IPS-20b (cell line): Measurements from ENCODE around the gene IGF2BP3.
"Not testable (repeated sequence)": the region's sequence is repeated elsewhere in the genome, so short reads cannot be mapped to it uniquely, and the experiment has no call there.

Experiments used
- H3K27ac ChIP-seq: one replicate; pipeline ENCODE4 v1.5.1; 2013; ENCODE audit warnings: low read length
- H3K27me3 ChIP-seq: 2 replicates; pipeline ENCODE4 v1.6.1; 2013; ENCODE audit warnings: mild to moderate bottlenecking, low read length, inconsistent platforms; ENCODE audit not compliant: insufficient read depth
- H3K36me3 ChIP-seq: 2 replicates; pipeline ENCODE4 v1.6.1; 2013; ENCODE audit warnings: low read depth, mild to moderate bottlenecking, inconsistent platforms, low read length, moderate library complexity; ENCODE audit not compliant: insufficient read depth
- H3K4me1 ChIP-seq: 2 replicates; pipeline ENCODE4 v1.6.1; 2013; ENCODE audit warnings: mild to moderate bottlenecking, control low read depth, inconsistent platforms, low read length, moderate library complexity; ENCODE audit not compliant: insufficient read depth
- H3K4me3 ChIP-seq: 2 replicates; pipeline ENCODE4 v1.5.1; 2013; ENCODE audit warnings: mild to moderate bottlenecking, low read length, inconsistent platforms
- H3K9ac ChIP-seq: 2 replicates; pipeline ENCODE4 v1.6.1; 2013; ENCODE audit warnings: low read depth, mild to moderate bottlenecking, inconsistent platforms, low read length, moderate library complexity
- H3K9me3 ChIP-seq: 2 replicates; pipeline ENCODE4 v1.6.1; 2013; ENCODE audit warnings: mild to moderate bottlenecking, low read depth, low read length, inconsistent platforms; ENCODE audit not compliant: insufficient read depth

Gene IGF2BP3

DNA sequence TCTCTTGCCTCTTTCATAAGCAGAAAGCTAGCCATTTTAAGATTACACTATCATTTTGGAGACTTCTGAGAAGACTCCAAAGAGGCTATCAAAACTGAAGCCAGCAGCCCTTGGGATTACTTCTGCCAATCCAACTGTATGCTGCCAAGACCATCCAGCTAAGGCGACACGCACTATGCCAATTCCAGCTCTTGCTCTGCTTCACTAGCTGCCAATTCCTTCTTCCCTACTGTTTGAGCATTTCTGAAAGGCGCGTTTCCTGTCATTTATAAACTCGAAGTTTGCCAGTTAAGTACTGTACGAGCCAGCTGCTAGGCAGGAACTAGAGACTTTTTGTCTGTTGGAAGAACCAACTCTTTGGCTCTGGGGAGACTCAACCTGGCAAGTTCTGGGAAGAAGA, 134.7 kb downstream of the IGF2BP3 start:
- H3K4me1 ChIP-seq, result no peaks in the 10 kb centered on the region
- no peaks in the 10 kb centered on the region for H3K27me3 ChIP-seq
- no peak overlapping the region for H3K4me3 ChIP-seq
- no peaks in the 10 kb centered on the region for H3K9me3 ChIP-seq
- H3K9ac ChIP-seq, result no peak overlapping the region
- H3K27ac ChIP-seq, result no peak overlapping the region
- H3K36me3 ChIP-seq, result peaks cover 98% of the 10 kb centered on the region

DNA sequence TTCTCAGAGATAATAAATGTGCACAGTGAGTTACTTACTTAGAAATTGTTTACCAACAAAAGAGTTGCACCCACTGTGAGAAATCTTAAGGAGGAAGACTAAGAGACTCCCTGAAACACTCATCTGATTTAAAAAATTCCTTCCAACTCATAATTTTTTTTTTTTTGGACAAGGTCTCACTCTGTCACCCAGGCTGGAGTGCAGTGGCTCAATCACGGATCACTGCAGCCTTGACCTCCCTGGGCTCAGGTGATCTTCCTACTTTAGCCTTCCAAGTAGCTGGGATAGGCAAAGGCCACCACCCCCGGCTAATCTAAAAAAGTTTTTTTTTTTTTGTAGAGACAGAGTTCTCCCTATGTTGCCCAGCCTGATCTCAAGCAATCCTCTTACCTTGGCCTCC, 135.2 kb downstream of the IGF2BP3 start:
- Histone ChIP-seq H3K4me1 (no peaks in the 10 kb centered on the region), H3K9me3 (no peaks in the 10 kb centered on the region), H3K27ac (no peak overlapping the region), H3K9ac (no peak overlapping the region), H3K4me3 (no peak overlapping the region), H3K27me3 (no peaks in the 10 kb centered on the region), H3K36me3 (peaks cover 97% of the 10 kb centered on the region)

DNA sequence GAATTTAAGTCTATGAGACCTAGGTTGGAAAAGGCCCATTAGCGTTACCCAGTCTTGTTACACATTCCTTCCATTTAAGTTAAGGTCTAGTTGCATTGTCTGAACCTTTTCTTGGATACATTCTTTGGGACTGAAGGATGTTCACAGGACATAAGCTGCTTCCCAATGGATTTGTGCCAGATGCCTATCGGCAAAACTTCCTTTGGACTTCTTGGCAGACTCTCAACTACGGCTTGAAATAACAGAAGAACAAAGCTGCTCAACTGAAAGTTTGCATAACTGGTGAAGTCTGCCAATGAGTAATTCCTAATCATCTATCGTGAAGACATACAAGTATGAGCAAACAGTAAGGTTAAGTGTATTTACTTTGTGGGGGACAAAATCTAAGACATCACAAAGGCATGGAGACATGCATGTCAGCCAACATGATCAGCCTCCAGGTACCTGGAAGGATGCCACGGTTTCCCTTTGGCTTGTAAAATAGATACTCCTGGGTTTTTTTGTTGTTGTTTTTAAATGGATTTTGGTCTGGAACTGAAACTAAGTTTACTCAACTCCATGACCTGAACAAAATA, 135.7 kb downstream of the IGF2BP3 start:
- H3K9me3 ChIP-seq, result no peaks in the 10 kb centered on the region
- H3K9ac ChIP-seq, result no peak overlapping the region
- no peak overlapping the region for H3K27ac ChIP-seq
- H3K4me1 ChIP-seq, result no peaks in the 10 kb centered on the region
- H3K36me3 ChIP-seq, result peaks cover 97% of the 10 kb centered on the region
- no peak overlapping the region for H3K4me3 ChIP-seq
- H3K27me3 ChIP-seq, result no peaks in the 10 kb centered on the region

DNA sequence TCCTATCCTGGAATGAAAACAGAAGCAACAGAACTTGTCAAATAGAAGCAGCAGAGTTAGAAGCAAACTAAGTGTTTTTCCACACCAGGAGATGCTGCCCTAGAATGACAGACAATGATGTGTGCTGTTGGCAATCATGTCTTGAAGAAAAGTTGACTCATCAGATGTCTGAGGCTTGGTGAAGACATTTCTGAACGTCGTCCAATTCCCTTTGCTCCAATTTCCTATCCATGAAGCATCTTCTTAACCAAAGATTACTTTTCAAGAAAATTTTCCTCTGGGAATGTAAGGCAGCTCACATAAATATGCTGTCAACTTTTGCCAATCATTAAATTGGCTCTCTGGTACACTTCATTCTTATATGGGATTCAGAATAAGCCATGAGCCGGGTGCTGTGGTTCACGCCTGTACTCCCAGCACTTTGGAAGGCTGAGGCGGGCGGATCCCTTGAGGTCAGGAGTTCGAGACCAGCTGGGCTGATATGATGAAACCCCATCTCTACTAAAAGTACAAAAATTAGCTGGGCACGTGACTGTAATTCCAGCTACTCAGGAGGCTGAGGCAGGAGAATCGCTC, 136.5 kb downstream of the IGF2BP3 start:
- peaks cover 97% of the 10 kb centered on the region for H3K36me3 ChIP-seq
- no peaks in the 10 kb centered on the region for H3K4me1 ChIP-seq
- no peak overlapping the region for H3K4me3 ChIP-seq
- H3K27ac ChIP-seq, result no peak overlapping the region
- H3K27me3 ChIP-seq, result no peaks in the 10 kb centered on the region
- H3K9ac ChIP-seq, result no peak overlapping the region
- no peaks in the 10 kb centered on the region for H3K9me3 ChIP-seq

DNA sequence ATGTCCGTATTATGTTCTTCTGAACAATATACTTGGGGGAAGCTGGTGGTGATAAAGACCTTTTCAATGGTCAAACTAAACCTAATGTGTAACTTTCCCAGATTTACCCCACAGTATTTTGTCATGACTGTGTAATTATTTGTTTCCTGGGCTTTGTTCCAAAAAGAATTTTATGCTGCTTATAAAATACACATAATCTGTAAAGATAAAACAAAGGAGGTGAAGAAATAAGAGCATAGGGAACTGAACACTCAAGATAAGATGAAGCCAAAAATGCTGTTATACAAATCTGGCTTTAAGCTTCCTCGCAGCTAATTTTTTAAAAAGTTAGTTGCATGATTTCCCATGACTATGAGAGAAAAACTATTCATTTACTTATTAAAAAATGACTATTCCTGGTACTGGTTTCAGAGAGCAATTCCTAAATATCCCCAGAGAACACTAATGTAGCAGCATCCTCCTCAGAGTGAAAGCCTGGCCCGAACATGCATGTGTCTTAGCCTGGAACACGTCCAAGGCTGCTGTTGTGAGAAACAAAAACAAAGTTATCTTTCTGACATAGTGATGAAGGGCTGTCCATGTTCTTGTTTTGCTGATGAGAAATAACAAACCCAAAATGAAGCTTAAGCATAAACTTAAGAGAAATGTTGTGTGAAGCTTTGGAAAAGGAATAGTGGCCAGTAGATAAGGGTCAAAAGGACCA, 137.2 kb downstream of the IGF2BP3 start:
- Histone ChIP-seq H3K4me1 (no peaks in the 10 kb centered on the region), H3K9ac (no peak overlapping the region), H3K9me3 (no peaks in the 10 kb centered on the region), H3K36me3 (peaks cover 97% of the 10 kb centered on the region), H3K4me3 (no peak overlapping the region), H3K27me3 (no peaks in the 10 kb centered on the region), H3K27ac (no peak overlapping the region)

DNA sequence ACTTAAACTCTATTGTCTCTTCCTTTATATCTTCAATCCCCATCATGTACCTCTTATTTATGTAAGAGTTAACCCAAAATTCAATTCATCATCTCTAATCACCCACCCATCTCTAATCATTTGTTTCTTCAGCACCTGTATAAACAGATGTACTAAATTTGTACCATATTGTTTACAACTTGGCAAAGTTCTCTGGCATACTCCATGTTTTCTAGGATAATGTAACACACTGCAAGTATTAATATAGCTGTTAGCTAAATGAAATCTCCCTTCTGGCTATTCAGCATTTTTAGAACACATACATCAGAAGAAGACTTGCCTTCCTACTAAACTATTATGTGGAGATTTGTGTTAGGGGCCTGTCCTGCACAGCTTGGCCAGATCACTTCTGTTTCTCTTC, 138.1 kb downstream of the IGF2BP3 start:
- Histone ChIP-seq H3K36me3 (peaks cover 95% of the 10 kb centered on the region), H3K9ac (no peak overlapping the region), H3K4me1 (no peaks in the 10 kb centered on the region), H3K27ac (no peak overlapping the region), H3K27me3 (no peaks in the 10 kb centered on the region), H3K9me3 (no peaks in the 10 kb centered on the region), H3K4me3 (no peak overlapping the region)

DNA sequence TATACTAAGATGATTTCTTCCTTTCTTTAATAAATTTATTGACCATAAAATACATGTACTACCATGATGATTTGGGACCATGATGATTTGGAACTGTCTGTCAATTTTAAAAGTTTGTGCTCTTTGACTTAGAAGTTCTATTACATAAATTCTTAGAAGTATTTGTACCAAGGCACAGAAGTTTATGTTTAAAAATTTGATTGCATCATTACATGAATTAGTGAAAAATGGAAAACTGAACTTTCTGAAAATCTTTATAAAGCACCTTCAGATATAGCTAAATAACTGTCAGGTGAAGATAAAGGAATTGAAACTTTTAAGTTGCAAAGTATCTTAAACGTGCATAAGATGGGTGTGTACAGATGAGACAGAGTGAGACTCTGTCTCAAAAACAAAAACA, 139.2 kb downstream of the IGF2BP3 start:
- Histone ChIP-seq H3K9me3 (no peaks in the 10 kb centered on the region), H3K4me1 (no peaks in the 10 kb centered on the region), H3K27me3 (no peaks in the 10 kb centered on the region), H3K36me3 (peaks cover 84% of the 10 kb centered on the region), H3K9ac (no peak overlapping the region), H3K27ac (no peak overlapping the region), H3K4me3 (no peak overlapping the region)

DNA sequence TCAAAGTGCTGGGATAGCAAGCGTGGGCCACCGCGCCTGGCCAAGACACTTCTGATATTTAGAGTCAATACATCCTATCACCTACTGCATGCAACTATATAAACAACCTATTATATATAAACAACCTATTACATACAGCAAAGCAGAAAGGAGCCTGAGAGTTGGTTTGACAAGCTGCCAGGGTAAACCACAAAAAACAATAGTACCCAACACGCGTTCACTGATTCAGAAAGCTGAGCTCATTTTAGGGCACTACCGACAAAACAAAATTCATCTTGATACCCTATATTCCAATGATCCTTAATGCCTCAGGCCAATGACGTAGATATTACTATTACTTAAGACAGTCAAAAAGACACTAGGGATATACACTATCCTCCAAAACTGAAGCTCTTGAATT, 154.9 kb downstream of the IGF2BP3 start:
- peaks cover 99% of the 10 kb centered on the region for H3K36me3 ChIP-seq
- H3K9me3 ChIP-seq, result no peaks in the 10 kb centered on the region
- H3K9ac ChIP-seq, result no peak overlapping the region
- H3K4me3 ChIP-seq, result no peak overlapping the region
- H3K27me3 ChIP-seq, result no peaks in the 10 kb centered on the region
- no peak overlapping the region for H3K27ac ChIP-seq
- no peaks in the 10 kb centered on the region for H3K4me1 ChIP-seq

DNA sequence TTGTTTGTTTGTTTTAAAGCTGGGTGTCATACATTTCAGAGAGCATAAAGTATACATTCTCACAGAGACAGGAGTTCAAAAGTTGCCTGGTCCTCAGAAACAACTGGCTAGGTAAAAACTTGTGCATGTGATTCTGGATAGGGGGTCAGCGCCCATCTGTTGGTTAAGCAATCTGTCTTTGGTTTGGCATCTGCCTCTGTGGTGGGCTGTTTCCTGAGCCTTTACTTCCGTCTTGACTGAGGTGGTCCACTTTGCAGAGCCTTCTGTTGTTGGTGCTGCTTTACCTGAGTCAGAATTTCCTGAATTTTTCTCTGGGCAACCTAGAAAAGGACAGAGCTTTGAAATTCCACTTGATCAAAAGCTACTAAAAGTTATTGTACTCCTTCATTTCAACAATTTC, 158.2 kb downstream of the IGF2BP3 start:
- H3K9me3 ChIP-seq, H3K27ac ChIP-seq, H3K9ac ChIP-seq, H3K4me3 ChIP-seq, H3K27me3 ChIP-seq, H3K4me1 ChIP-seq: not testable (repeated sequence)
- H3K36me3 ChIP-seq, result peaks cover 99% of the 10 kb centered on the region

DNA sequence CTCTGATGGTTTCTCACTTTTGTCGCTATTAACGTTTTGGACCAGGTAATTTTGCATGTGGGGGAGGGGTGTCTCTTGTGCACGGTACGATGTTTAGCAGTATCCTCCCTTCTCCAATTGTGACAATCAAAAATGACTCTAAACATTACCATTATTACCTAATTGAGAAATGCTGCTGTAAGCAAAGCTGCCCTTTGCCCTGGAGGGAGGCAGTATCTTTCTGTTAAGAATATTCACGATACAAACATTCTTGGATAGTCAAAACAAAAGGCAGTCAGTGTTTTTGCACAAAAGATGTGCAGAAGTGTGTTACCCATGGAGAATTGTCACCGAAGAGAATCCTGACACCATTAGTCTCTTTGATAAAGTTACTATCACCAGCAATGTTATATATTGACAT, 161.5 kb downstream of the IGF2BP3 start:
- peaks cover 87% of the 10 kb centered on the region for H3K36me3 ChIP-seq
- H3K27ac ChIP-seq, result no peak overlapping the region
- H3K4me1 ChIP-seq, result peaks cover 3% of the 10 kb centered on the region; the same call in 1 of the 2 replicates
- no peaks in the 10 kb centered on the region for H3K27me3 ChIP-seq
- H3K9ac ChIP-seq, result no peak overlapping the region
- H3K9me3 ChIP-seq, result no peaks in the 10 kb centered on the region
- no peak overlapping the region for H3K4me3 ChIP-seq

DNA sequence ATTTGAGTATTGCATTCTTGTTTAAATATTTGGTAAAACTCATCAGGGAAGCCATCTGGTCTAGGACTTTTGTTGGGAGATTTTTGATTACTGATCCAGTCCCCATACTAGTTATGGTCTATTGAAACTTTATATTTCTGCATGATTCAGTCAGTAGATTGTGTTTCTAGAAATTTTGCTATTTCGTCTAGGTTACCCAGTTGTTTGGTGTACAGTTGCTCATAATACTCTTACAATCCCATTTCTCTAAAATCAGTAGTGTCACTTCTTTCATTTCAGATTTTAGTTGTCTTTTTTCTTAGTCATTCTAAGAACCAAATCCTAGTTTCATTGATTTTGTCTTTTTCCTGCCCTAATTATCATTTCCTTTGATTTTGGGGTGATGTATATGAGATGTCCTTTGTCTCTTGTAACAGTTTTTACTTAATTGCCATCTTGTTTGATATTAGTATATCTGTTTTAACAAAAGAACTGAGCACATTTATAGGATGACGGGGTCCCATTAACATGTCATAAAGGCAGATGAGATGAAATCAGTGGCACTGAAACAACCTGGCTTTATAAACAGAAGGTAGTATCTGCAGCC, 163.3 kb downstream of the IGF2BP3 start:
- Histone ChIP-seq H3K4me1 (peaks cover 3% of the 10 kb centered on the region; the same call in 1 of the 2 replicates), H3K27me3 (no peaks in the 10 kb centered on the region), H3K9me3 (no peaks in the 10 kb centered on the region), H3K4me3 (no peak overlapping the region), H3K36me3 (peaks cover 81% of the 10 kb centered on the region), H3K27ac (no peak overlapping the region), H3K9ac (no peak overlapping the region)

DNA sequence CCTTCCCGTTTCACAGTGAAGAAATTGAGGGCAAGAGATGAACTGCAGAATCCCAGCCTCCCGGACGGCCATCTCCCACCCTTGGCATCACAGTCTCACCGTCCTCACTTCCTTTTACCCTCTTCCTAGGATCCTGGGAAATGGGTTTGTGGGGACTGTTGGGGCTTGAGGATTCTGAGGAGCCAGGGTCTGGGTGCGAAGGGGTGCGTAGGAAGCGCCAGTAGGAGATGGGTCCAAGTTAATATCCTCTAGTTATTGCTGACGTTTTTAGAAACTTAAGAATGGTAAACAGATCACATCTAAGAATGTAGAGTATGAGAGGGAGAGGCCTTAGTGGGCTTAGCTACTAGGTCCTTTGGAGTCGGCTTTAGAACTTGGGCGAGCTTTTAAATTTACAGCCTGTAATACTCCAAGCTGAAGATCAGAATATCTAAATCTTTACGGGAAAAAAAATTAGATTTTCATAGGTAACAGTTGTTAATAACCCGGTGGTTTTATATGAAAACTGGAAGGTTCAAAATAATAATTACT, 170.5 kb downstream of the IGF2BP3 start:
- H3K4me3 ChIP-seq, result peak overlapping the region; percentile 95
- no peak overlapping the region for H3K27ac ChIP-seq
- H3K9me3 ChIP-seq, result no peaks in the 10 kb centered on the region
- H3K4me1 ChIP-seq, result peaks cover 7% of the 10 kb centered on the region; the same call in 1 of the 2 replicates
- H3K9ac ChIP-seq, result peak overlapping the region; percentile 90
- peaks cover 29% of the 10 kb centered on the region for H3K36me3 ChIP-seq
- no peaks in the 10 kb centered on the region for H3K27me3 ChIP-seq
